SU-DHL-6 (cell line): ENCODE data around the gene PARPBP.
"Not testable (repeated sequence)": the region's sequence is repeated elsewhere in the genome, so short reads cannot be mapped to it uniquely, and the experiment has no call there.

Experiments
- H2AFZ ChIP-seq: fragments of 200-600 bp; sonication (generic); 2 replicates; pipeline ENCODE4 v1.6.1; 2014; ENCODE audit warnings: low read depth, mild to moderate bottlenecking, moderate library complexity, mixed read lengths, antibody characterized with exemption, low read length; ENCODE audit not compliant: severe bottlenecking
- H3F3A ChIP-seq: fragments of 200-600 bp; shearing (Covaris generic); 2 replicates; pipeline ENCODE4 v1.6.0; 2016; ENCODE audit warnings: antibody characterized with exemption, mild to moderate bottlenecking; ENCODE audit not compliant: insufficient read depth
- H3K27ac ChIP-seq: fragments of 200-600 bp; sonication (generic); 2 replicates; pipeline ENCODE4 v1.5.1; 2016; ENCODE audit warnings: low read depth, mild to moderate bottlenecking, low read length, moderate library complexity, mixed read lengths
- H3K27me3 ChIP-seq: fragments of 200-600 bp; sonication (generic), shearing (Covaris generic); 2 replicates; pipeline ENCODE4 v1.6.0; 2014; ENCODE audit warnings: mild to moderate bottlenecking, low read length
- H3K36me3 ChIP-seq: fragments of 200-600 bp; sonication (generic); 2 replicates; pipeline ENCODE4 v1.6.1; 2014; ENCODE audit warnings: mild to moderate bottlenecking, low read length, mixed read lengths
- H3K4me2 ChIP-seq: fragments of 300-600, 200-600 bp; shearing (Covaris generic), sonication (generic); 2 replicates; pipeline ENCODE4 v1.6.0; 2014; ENCODE audit warnings: low read length, low read depth, mild to moderate bottlenecking; ENCODE audit not compliant: poor library complexity, severe bottlenecking
- H3K4me3 ChIP-seq: fragments of 200-600 bp; sonication (generic); 2 replicates; pipeline ENCODE4 v1.5.1; 2014; ENCODE audit warnings: antibody characterized with exemption, low read length, mild to moderate bottlenecking, mixed read lengths; ENCODE audit not compliant: insufficient read depth, poor library complexity, severe bottlenecking
- H3K79me2 ChIP-seq: fragments of 200-600 bp; sonication (generic); 2 replicates; pipeline ENCODE4 v1.6.1; 2014; ENCODE audit warnings: mild to moderate bottlenecking, low read length, moderate library complexity; ENCODE audit not compliant: insufficient read depth
- H3K9ac ChIP-seq: fragments of 200-600 bp; sonication (generic); 2 replicates; pipeline ENCODE4 v1.7.0; 2014; ENCODE audit warnings: mild to moderate bottlenecking, low read length
- H3K9me2 ChIP-seq: fragments of 200-600 bp; sonication (generic); replicated peaks from 2 replicates; pipeline ENCODE4 v1.6.1; 2014; ENCODE audit warnings: low read length; ENCODE audit not compliant: insufficient read depth
- H3K9me3 ChIP-seq: fragments of 200-600 bp; sonication (generic); 2 replicates; pipeline ENCODE4 v1.6.1; 2014; ENCODE audit warnings: low read length, mixed read lengths; ENCODE audit not compliant: insufficient read depth
- H4K20me1 ChIP-seq: fragments of 200-600 bp; sonication (generic); 2 replicates; pipeline ENCODE4 v1.6.1; 2014; ENCODE audit warnings: low read depth, mild to moderate bottlenecking, antibody characterized with exemption, low read length, moderate library complexity, mixed read lengths
- EZH2phosphoT487 ChIP-seq: fragments of 200-600 bp; sonication (generic), shearing (Covaris generic); conservative IDR thresholded peaks from 2 replicates; pipeline ENCODE4 v1.6.1; 2018; ENCODE audit warnings: mild to moderate bottlenecking, antibody characterized with exemption, low read length, moderate library complexity, mixed read lengths
- TF ChIP-seq, protein P1 (sequence below): fragments of 200-600 bp; sonication (generic); IDR thresholded peaks from one replicate; pipeline ENCODE4 v1.5.1; 2017; ENCODE audit warnings: antibody characterized with exemption, mild to moderate bottlenecking, low read length, moderate library complexity; ENCODE audit not compliant: insufficient read depth, poor library complexity, severe bottlenecking

Gene PARPBP

DNA sequence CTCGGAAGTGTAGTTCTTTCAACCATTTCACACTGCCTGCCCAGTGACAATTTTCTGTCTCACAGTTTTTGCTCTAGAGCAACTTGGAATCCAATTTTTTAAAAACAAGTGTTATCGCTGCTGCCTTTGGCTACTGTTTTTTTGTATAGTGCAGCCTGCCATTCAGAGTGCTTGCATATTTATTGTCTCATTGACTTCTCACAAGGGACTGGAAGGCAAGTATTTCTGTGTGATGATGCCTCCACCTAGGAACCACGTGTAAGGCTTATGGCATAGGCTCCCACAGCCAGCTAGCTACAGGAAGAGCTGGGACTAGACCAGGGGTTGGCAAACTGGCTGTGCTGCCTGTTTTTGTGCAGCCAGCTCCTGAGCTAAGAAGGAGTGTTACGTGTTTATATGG is 903 bp downstream of the PARPBP start:
- Histone ChIP-seq H3K9me2 (no peaks in the 10 kb centered on the region), H3K36me3 (peaks cover 38% of the 10 kb centered on the region), H4K20me1 (peaks cover 3% of the 10 kb centered on the region; the same call in 1 of the 2 replicates), H3K4me3 (peak overlapping the region; percentile 80), H3K9me3 (no peaks in the 10 kb centered on the region), H3K27me3 (no peaks in the 10 kb centered on the region), H2AFZ (peak overlapping the region; percentile 52), H3K4me2 (peak overlapping the region; percentile 85), H3K27ac (peak overlapping the region; percentile 79), H3F3A (peaks cover 8% of the 10 kb centered on the region; the same call in 1 of the 2 replicates), H3K9ac (peak overlapping the region; percentile 96), H3K79me2 (peaks cover 65% of the 10 kb centered on the region)
- no peak for TF ChIP-seq EZH2phosphoT487
- TF ChIP-seq, protein P1, sequence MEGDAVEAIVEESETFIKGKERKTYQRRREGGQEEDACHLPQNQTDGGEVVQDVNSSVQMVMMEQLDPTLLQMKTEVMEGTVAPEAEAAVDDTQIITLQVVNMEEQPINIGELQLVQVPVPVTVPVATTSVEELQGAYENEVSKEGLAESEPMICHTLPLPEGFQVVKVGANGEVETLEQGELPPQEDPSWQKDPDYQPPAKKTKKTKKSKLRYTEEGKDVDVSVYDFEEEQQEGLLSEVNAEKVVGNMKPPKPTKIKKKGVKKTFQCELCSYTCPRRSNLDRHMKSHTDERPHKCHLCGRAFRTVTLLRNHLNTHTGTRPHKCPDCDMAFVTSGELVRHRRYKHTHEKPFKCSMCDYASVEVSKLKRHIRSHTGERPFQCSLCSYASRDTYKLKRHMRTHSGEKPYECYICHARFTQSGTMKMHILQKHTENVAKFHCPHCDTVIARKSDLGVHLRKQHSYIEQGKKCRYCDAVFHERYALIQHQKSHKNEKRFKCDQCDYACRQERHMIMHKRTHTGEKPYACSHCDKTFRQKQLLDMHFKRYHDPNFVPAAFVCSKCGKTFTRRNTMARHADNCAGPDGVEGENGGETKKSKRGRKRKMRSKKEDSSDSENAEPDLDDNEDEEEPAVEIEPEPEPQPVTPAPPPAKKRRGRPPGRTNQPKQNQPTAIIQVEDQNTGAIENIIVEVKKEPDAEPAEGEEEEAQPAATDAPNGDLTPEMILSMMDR: no peak

DNA sequence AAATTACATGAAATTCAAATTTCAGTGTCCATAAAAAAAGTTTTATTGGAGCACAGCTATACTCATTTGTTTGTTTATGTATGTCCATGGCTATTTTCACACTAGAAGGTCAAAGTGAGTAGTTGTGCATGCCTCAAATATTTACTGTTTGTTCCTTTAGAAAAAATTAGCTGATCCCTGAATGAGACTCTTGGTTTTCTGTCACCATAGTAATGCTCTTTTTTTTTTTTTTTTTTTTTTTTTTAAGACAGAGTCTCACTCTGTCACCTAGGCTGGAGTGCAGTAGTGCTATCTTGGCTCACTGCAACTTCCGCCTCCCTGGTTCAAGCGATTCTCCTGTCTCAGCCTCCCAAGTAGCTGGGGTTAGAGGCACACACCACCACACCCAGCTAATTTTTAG is 1.3 kb downstream of the PARPBP start:
- H2AFZ ChIP-seq: peak overlapping the region; percentile 52
- H3K27me3 ChIP-seq, H3F3A ChIP-seq, H3K9me3 ChIP-seq, H4K20me1 ChIP-seq, H3K9me2 ChIP-seq: not testable (repeated sequence)
- H3K4me3 ChIP-seq: peak overlapping the region; percentile 80
- peaks cover 37% of the 10 kb centered on the region for H3K36me3 ChIP-seq
- H3K27ac ChIP-seq: peak overlapping the region; percentile 79; the same call in 1 of the 2 replicates
- H3K9ac ChIP-seq: peak overlapping the region; percentile 96
- peaks cover 66% of the 10 kb centered on the region for H3K79me2 ChIP-seq
- H3K4me2 ChIP-seq: peak overlapping the region; percentile 85

DNA sequence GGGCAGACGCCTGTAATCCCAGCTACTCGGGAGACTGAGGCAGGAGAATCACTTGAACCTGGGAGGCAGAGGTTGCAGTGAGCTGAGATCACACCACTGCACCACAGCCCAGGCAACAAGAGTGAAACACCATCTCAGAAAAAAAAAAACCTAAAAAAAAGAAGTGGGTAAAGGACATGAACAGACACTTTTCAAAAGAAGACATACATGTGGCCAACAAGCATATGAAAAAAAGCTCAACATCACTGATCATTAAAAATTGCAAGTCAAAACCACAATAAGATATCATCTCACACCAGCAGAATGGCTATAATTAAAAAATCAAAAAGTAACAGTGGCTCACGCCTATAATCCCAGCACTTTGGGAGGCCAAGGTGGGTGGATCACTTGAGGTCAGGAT is 10.7 kb downstream of the PARPBP start:
- H3K9me3 ChIP-seq, H3K9ac ChIP-seq, H2AFZ ChIP-seq, H3K27me3 ChIP-seq, H3K27ac ChIP-seq, H3K4me2 ChIP-seq, H4K20me1 ChIP-seq, H3K4me3 ChIP-seq, H3F3A ChIP-seq, H3K9me2 ChIP-seq: not testable (repeated sequence)
- Histone ChIP-seq H3K79me2 (peaks cover 32% of the 10 kb centered on the region), H3K36me3 (peaks cover 48% of the 10 kb centered on the region)

DNA sequence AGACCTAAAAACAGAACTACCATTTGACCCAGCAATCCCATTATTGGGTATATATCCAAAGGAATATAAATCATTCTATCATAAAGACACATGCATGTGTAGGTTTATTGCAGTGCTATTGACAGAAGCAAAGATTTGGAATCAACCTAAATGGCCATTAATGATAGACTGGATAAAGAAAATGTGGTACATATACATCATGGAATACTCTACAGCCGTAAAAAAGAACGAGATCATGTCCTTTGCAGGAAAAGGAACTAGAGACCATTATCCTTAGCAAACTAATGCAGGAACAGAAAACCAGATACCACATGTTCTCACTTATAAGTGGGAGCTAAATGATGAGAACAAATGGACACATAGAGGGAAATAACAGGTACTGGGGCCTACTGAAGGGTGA is 11.5 kb downstream of the PARPBP start:
- not testable (repeated sequence) for H3K4me2 ChIP-seq, H3K9me2 ChIP-seq, H3K9ac ChIP-seq, H3K9me3 ChIP-seq, H3K27me3 ChIP-seq, H2AFZ ChIP-seq, H3F3A ChIP-seq, H3K27ac ChIP-seq, H4K20me1 ChIP-seq, H3K4me3 ChIP-seq
- Histone ChIP-seq H3K79me2 (peaks cover 36% of the 10 kb centered on the region), H3K36me3 (peaks cover 42% of the 10 kb centered on the region)

DNA sequence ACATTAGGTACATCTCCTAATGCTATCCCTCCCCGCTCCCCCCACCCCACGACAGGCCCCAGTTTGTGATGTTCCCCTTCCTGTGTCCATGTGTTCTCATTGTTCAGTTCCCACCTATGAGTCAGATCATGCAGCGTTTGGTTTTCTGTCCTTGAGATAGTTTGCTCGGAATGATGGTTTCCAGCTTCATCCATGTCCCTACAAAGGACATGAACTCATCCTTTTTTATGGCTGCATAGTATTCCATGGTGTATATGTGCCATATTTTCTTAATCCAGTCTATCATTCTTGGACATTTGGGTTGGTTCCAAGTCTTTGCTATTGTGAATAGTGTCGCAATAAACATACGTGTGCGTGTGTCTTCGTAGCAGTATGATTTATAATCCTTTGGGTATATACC is 17.6 kb downstream of the PARPBP start:
- not testable (repeated sequence) for H3K9me2 ChIP-seq, H3F3A ChIP-seq, H2AFZ ChIP-seq, H3K9me3 ChIP-seq, H3K4me3 ChIP-seq, H4K20me1 ChIP-seq, H3K9ac ChIP-seq, H3K4me2 ChIP-seq, H3K27me3 ChIP-seq, H3K27ac ChIP-seq
- peaks cover 13% of the 10 kb centered on the region; the same call in 1 of the 2 replicates for H3K36me3 ChIP-seq
- H3K79me2 ChIP-seq: peaks cover 24% of the 10 kb centered on the region

DNA sequence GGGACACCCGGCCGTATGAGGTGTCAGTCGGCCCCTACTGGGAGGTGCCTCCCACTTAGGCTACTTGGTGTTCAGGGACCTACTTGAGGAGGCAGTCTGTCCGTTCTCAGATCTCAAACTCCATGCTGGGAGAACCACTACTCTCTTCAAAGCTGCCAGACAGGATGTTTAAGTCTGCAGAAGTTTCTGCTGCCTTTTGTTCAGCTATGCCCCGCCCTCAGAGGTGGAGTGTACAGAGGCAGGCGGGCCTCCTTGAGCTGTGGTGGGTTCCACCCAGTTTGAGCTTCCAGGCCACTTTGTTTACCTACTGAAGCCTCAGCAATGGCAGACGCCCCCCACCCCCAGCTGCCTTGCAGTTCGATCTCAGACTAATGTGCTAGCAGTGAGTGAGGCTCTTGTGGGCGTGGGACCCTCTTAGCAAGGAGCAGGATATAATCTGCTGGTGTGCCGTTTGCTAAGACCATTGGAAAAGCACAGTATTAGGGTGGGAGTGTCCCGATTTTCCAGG is 22.9 kb downstream of the PARPBP start:
- H3K4me2 ChIP-seq, H3K9me3 ChIP-seq, H3F3A ChIP-seq, H3K27me3 ChIP-seq, H4K20me1 ChIP-seq, H3K4me3 ChIP-seq, H2AFZ ChIP-seq, H3K27ac ChIP-seq, H3K9me2 ChIP-seq, H3K9ac ChIP-seq: not testable (repeated sequence)
- H3K79me2 ChIP-seq: peaks cover 20% of the 10 kb centered on the region
- peaks cover 17% of the 10 kb centered on the region for H3K36me3 ChIP-seq
